ENCODE results near the gene TEX19.

TEX19 gene

DNA sequence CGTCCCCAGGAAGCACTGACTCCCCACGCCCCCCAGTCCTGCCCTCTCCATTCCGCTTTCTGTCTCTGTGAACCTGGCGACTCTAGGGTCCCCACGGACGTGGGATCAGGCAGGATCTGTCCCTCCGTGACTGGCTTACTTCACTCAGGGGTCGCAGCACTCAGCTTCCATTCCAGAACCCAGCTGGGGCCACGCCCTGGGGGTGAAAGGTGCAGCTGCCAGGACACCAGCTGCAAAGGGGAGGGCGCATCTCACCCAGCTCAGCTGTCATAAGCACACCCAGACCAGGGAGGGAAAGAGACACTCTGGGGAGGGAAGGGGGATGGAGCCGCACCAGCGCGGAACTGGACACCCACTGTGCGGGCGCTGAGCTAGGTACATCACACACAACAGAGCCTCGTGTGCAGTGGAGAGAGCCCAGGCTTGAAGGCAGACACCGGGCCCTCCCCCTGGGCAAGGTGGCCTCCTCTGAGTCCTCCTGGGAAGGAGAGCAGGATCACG, 40.6 kb downstream of the TEX19 start:
- TF ChIP-seq CTCF (IDR thresholded peaks at IDR 0.05; ENCODE audit: low read depth, low read length, missing control alignments): no peak
- no peak for DNase-seq (ENCODE audit: low read depth)
- H3K4me3 ChIP-seq (ENCODE audit: low read depth, low read length): no peak overlapping the region
- in situ Hi-C loops (cut with HindIII; ENCODE audit: low sequenced_read_pairs): no loop called here

DNA sequence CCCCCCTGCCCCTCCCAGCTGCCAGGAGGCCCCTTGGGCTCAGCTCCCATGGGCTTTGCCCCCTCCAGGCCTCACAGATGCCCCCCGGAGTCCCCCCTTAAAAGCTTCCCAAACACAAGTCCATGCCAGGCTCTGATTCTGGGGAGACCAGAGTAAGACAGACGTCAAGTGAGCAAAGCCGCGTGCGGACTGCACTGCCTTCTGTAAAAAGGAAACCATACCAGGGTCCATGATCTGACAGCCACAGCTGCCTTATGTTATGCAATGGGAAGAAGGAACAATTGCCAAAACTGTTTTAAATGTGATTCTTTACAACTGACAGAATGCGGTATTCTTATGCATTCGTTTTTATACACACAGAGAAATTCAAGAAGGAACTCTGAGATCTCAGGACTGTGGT, 41.2 kb downstream of the TEX19 start:
- TF ChIP-seq CTCF (IDR thresholded peaks at IDR 0.05; ENCODE audit: low read depth, low read length, missing control alignments): no peak
- H3K4me3 ChIP-seq (ENCODE audit: low read depth, low read length): no peak overlapping the region

GRCh38 chr17:82400830-82401229, 41.8 kb downstream of the TEX19 start:
- no peak for DNase-seq (ENCODE audit: low read depth)
- in situ Hi-C loops (cut with HindIII; ENCODE audit: low sequenced_read_pairs): no loop called here
- TF ChIP-seq CTCF (IDR thresholded peaks at IDR 0.05; ENCODE audit: low read depth, low read length, missing control alignments): no peak
- H3K4me3 ChIP-seq (ENCODE audit: low read depth, low read length): no peak overlapping the region

More for the DNA sequence above, 41.2 kb downstream of the TEX19 start:
- DNase-seq (ENCODE audit: low read depth): no peak
- in situ Hi-C loops (cut with HindIII; ENCODE audit: low sequenced_read_pairs): no loop called here

- no peak overlapping the region for H3K4me3 ChIP-seq (ENCODE audit: low read depth, low read length)
- DNase-seq (ENCODE audit: low read depth): no peak
- TF ChIP-seq CTCF (IDR thresholded peaks at IDR 0.05; ENCODE audit: low read depth, low read length, missing control alignments): no peak
- in situ Hi-C loops (cut with HindIII; ENCODE audit: low sequenced_read_pairs): no loop called here
These were observed 43.8 kb downstream of the TEX19 start for GRCh38 chr17:82402865-82403264.

- TF ChIP-seq CTCF (IDR thresholded peaks at IDR 0.05; ENCODE audit: low read depth, low read length, missing control alignments): no peak
- H3K4me3 ChIP-seq (ENCODE audit: low read depth, low read length): no peak overlapping the region
- in situ Hi-C loops (cut with HindIII; ENCODE audit: low sequenced_read_pairs): no loop called here
- DNase-seq (ENCODE audit: low read depth): no peak
These were observed 44.9 kb downstream of the TEX19 start for GRCh38 chr17:82403662-82404660.

DNA sequence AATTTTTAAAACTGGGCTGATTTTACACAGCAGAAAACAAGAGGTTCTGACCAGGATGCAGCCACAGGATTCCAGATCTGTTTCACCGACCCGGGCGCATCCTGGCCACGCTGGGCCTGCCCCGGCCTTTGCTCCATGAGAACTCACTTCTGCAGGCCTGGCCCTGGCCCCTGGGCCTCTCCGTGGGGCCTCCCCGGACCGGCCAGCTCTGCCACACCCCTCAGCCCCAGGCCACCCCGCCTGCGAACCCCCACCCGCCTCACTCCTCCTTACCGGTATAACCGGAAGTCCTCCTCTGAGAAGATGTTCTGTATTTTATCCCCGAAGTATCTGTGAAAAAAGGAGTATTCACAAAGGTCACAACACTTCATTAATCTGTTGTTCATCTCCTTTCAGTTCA, 46.0 kb downstream of the TEX19 start:
- in situ Hi-C loops (cut with HindIII; ENCODE audit: low sequenced_read_pairs): no loop called here
- TF ChIP-seq CTCF (IDR thresholded peaks at IDR 0.05; ENCODE audit: low read depth, low read length, missing control alignments): no peak
- H3K4me3 ChIP-seq (ENCODE audit: low read depth, low read length): no peak overlapping the region

More for the DNA sequence above, 46.0 kb downstream of the TEX19 start:
- no peak for DNase-seq (ENCODE audit: low read depth)

Data from astrocyte of the cerebellum (primary cell).